Natural killer cell (primary cell): ENCODE results near the gene DLGAP4. TPM values are rescaled to one million over a fixed set of nuclear protein-coding genes. Genes with fewer than 3 reads are reported as not detected.

Experiments used
- ATAC-seq, 3 donors: fragments of 150-1000 bp in 2 of 3; fragments of 200-7000 bp in 1 of 3; cut with Tn5 transposase; 1 replicate in 1 of 3; 2 replicates in 2 of 3; pipeline ENCODE4 v1.10.0; 2021; ENCODE audit warnings: mild to moderate bottlenecking in 2 of 3, moderate library complexity in 2 of 3
- DNase-seq, 2 donors: peaks; one replicate each; pipeline versions ENCODE4 v3.0.0 to v3.0.0-alpha.2; 2013 to 2021; ENCODE audit warnings: mixed read lengths in 1 of 2
- H3K27ac ChIP-seq: one replicate; pipeline ENCODE4 v1.5.1; 2013; ENCODE audit warnings: mild to moderate bottlenecking, low read length
- H3K27me3 ChIP-seq: one replicate; pipeline ENCODE4 v1.6.1; 2013; ENCODE audit warnings: low read length; ENCODE audit not compliant: control insufficient read depth, insufficient read depth
- H3K36me3 ChIP-seq: one replicate; pipeline ENCODE4 v1.6.1; 2013; ENCODE audit warnings: low read length; ENCODE audit not compliant: control insufficient read depth, insufficient read depth
- H3K4me1 ChIP-seq: one replicate; pipeline ENCODE4 v1.6.1; 2013; ENCODE audit warnings: low read length; ENCODE audit not compliant: control insufficient read depth, insufficient read depth
- H3K4me3 ChIP-seq: one replicate; pipeline ENCODE4 v1.5.1; 2013; ENCODE audit warnings: low read length
- H3K9me3 ChIP-seq: one replicate; pipeline ENCODE4 v1.6.1; 2013; ENCODE audit warnings: low read length; ENCODE audit not compliant: control insufficient read depth, insufficient read depth
- H3K27ac Mint-ChIP-seq, 2 donors: one replicate each; pipeline ENCODE4 v1.8.0; 2022; ENCODE audit warnings: mild to moderate bottlenecking in 2 of 2, mixed read lengths in 2 of 2, moderate library complexity in 1 of 2
- H3K27me3 Mint-ChIP-seq, 2 donors: one replicate each; pipeline ENCODE4 v1.8.0; 2022; ENCODE audit warnings: low read depth in 2 of 2, mixed read lengths in 2 of 2
- H3K36me3 Mint-ChIP-seq: one replicate; pipeline ENCODE4 v1.8.0; 2022; ENCODE audit warnings: mixed read lengths
- H3K4me1 Mint-ChIP-seq, 2 donors: one replicate each; pipeline ENCODE4 v1.8.0; 2022; ENCODE audit warnings: mixed read lengths in 2 of 2
- H3K4me3 Mint-ChIP-seq: one replicate; pipeline ENCODE4 v1.8.0; 2022; ENCODE audit warnings: mild to moderate bottlenecking, moderate library complexity, mixed read lengths
- H3K9me3 Mint-ChIP-seq, 2 donors: one replicate each; pipeline ENCODE4 v1.8.0; 2022; ENCODE audit warnings: mixed read lengths in 2 of 2
- CTCF ChIP-seq: fragments of 200-600 bp; IDR thresholded peaks from one replicate; pipeline ENCODE4 v1.8.0; 2022; ENCODE audit warnings: antibody characterized with exemption
- WGBS: methylation state at CpG from one replicate; pipeline ENCODE4 v1.1.7; 2013; ENCODE audit warnings: missing lambda C conversion rate; ENCODE audit not compliant: insufficient coverage; 5-methylcytosine and 5-hydroxymethylcytosine counted together
- intact Hi-C: fragments of 100-400 bp; cut with micrococcal nuclease; formaldehyde crosslinking; loops from one replicate; pipeline ENCODE4 v1.14.2; 2022
- total RNA-seq, 4 donors: library from RNA; stranded (reverse); fragments of 120-200 nt in 1 of 4; gene quantifications; one replicate each; pipeline versions ENCODE4 v1.2.3 to v1.2.4, GENCODE V29; 2013 to 2022

Gene DLGAP4
- total RNA-seq, 3 donors from 2014 or later (not counting 1 experiment from before 2014, with no cell fraction given): 47.9 to 51.6 (median 51.2) TPM

GRCh38 chr20:36501367-36502006 is 195.3 kb downstream of the DLGAP4 start:
- Mint-ChIP-seq H3K4me3 (no peak overlapping the region), H3K27ac (peak overlapping the region in 1 of 2 donors; percentile 26), H3K9me3 (no peaks in the 10 kb centered on the region), H3K4me1 (no peaks in the 10 kb centered on the region), H3K36me3 (peaks cover 6% of the 10 kb centered on the region), H3K27me3 (no peaks in the 10 kb centered on the region)
- no peaks in the 10 kb centered on the region for H3K9me3 ChIP-seq
- H3K4me3 ChIP-seq: no peak overlapping the region
- intact Hi-C loops: no loop called here
- no peak for TF ChIP-seq CTCF
- H3K4me1 ChIP-seq: no peaks in the 10 kb centered on the region
- WGBS: no CpG with 5 or more reads among the region's 3 CpGs
- ATAC-seq (no peak), DNase-seq (peak in 1 of 2 donors; percentile 27)
- H3K27me3 ChIP-seq: no peaks in the 10 kb centered on the region
- peaks cover 50% of the 10 kb centered on the region for H3K36me3 ChIP-seq
- H3K27ac ChIP-seq: no peak overlapping the region

- H3K4me3 Mint-ChIP-seq: no peak overlapping the region
- H3K27ac Mint-ChIP-seq: no peak overlapping the region
- H3K4me1 ChIP-seq: no peaks in the 10 kb centered on the region
- H3K27ac ChIP-seq: no peak overlapping the region
- DNase-seq: no peak
- intact Hi-C loops: no loop called here
- no peaks in the 10 kb centered on the region for H3K9me3 Mint-ChIP-seq
- TF ChIP-seq CTCF: no peak
- H3K4me3 ChIP-seq: no peak overlapping the region
- H3K36me3 Mint-ChIP-seq: peaks cover 6% of the 10 kb centered on the region
- no peaks in the 10 kb centered on the region for H3K27me3 ChIP-seq
- no peaks in the 10 kb centered on the region for H3K4me1 Mint-ChIP-seq
- ATAC-seq: no peak
- 97% methylated on average over 3 of the region's 4 CpGs for whole genome bisulfite sequencing
- peaks cover 39% of the 10 kb centered on the region for H3K36me3 ChIP-seq
- H3K9me3 ChIP-seq: no peaks in the 10 kb centered on the region
- H3K27me3 Mint-ChIP-seq: no peaks in the 10 kb centered on the region
These were observed 198.2 kb downstream of the DLGAP4 start for GRCh38 chr20:36504295-36504694.

GRCh38 chr20:36506253-36506652 is 200.1 kb downstream of the DLGAP4 start:
- intact Hi-C loops: no loop called here
- Mint-ChIP-seq H3K36me3 (peaks cover 6% of the 10 kb centered on the region), H3K9me3 (no peaks in the 10 kb centered on the region), H3K4me3 (no peak overlapping the region), H3K4me1 (no peaks in the 10 kb centered on the region), H3K27ac (no peak overlapping the region), H3K27me3 (no peaks in the 10 kb centered on the region)
- no peaks in the 10 kb centered on the region for H3K4me1 ChIP-seq
- no peak for TF ChIP-seq CTCF
- H3K27me3 ChIP-seq: no peaks in the 10 kb centered on the region
- WGBS: no CpG with 5 or more reads among the region's 1 CpG
- H3K27ac ChIP-seq: no peak overlapping the region
- H3K36me3 ChIP-seq: peaks cover 29% of the 10 kb centered on the region
- ATAC-seq: peak in 2 of 3 donors; percentile 53 to 55
- H3K9me3 ChIP-seq: no peaks in the 10 kb centered on the region
- peak in 1 of 2 donors; percentile 52 for DNase-seq
- no peak overlapping the region for H3K4me3 ChIP-seq

GRCh38 chr20:36507746-36508145 is 201.6 kb downstream of the DLGAP4 start:
- peaks cover 12% of the 10 kb centered on the region for H3K36me3 Mint-ChIP-seq
- H3K27me3 ChIP-seq: no peaks in the 10 kb centered on the region
- H3K4me3 ChIP-seq: no peak overlapping the region
- H3K27ac Mint-ChIP-seq: no peak overlapping the region
- TF ChIP-seq CTCF: no peak
- no peaks in the 10 kb centered on the region for H3K4me1 ChIP-seq
- DNase-seq: no peak
- 93% methylated on average over 6 of the region's 6 CpGs for WGBS
- H3K4me1 Mint-ChIP-seq: peaks cover 0 to 6% of the 10 kb centered on the region in 2 donors
- ATAC-seq: no peak
- no peaks in the 10 kb centered on the region for H3K9me3 ChIP-seq
- intact Hi-C loops: no loop called here
- no peaks in the 10 kb centered on the region for H3K9me3 Mint-ChIP-seq
- peaks cover 26% of the 10 kb centered on the region for H3K36me3 ChIP-seq
- H3K27ac ChIP-seq: no peak overlapping the region
- no peak overlapping the region for H3K4me3 Mint-ChIP-seq
- no peaks in the 10 kb centered on the region for H3K27me3 Mint-ChIP-seq
